ENCODE measurements around the gene CDC42BPA. TPM values are rescaled to one million over a fixed set of nuclear protein-coding genes. Genes with fewer than 3 reads are reported as not detected.
"Not testable (repeated sequence)": the region's sequence is repeated elsewhere in the genome, so short reads cannot be mapped to it uniquely, and the experiment has no call there.

CDC42BPA gene
- total and polyA plus RNA-seq, 2 of the 8 experiments (the other 6 are each of a cell fraction or from before 2014, with no cell fraction given), result 7.1 to 28.5 TPM

DNA sequence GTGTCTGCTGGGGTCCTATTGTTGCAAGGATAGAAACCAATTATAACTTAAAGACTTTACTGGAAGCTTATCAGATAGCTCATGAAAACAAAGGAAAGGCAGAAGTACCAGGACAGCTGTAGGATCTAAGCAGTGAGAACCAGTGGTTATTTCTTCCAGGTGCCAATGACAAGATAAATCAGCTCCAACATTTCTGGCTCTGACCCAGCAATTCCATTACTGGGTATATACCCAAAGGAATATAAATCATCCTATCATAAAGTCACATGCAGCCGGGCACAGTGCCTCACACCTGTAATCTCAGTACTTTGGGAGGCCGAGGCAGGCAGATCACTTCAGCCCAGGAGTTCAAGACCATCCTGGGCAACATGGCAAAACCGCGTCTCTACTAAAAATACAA is 17.8 kb upstream of the CDC42BPA start:
- H4K91ac ChIP-seq (replicated peaks; ENCODE audit: insufficient read length, low read length); H3K4me2 ChIP-seq (ENCODE audit: insufficient read depth in 1 of 2, low read depth in 2 of 2, low read length in 2 of 2); H2AFZ ChIP-seq (ENCODE audit: low read length); H2AK5ac ChIP-seq (ENCODE audit: low read depth, low read length); H3K4me1 ChIP-seq (replicated peaks in 1 of 4; ENCODE audit: control insufficient read depth in 3 of 4, insufficient read depth in 4 of 4, low read length in 3 of 4); H2BK120ac ChIP-seq (replicated peaks; ENCODE audit: low read depth, low read length); H2BK12ac ChIP-seq (ENCODE audit: low read depth, low read length); H2BK15ac ChIP-seq (ENCODE audit: low read length); H3K23ac ChIP-seq (ENCODE audit: insufficient read length); H3K23me2 ChIP-seq (ENCODE audit: low read depth, low read length); H3K18ac ChIP-seq (ENCODE audit: extremely low read depth, low read length); CTCF ChIA-PET (ENCODE audit: partially characterized antibody); H3K27me3 ChIP-seq (replicated peaks in 1 of 4; ENCODE audit: control insufficient read depth in 3 of 4, extremely low read depth in 1 of 4, insufficient read depth in 3 of 4, low read length in 3 of 4); H2BK20ac ChIP-seq (ENCODE audit: low read length); H3K79me1 ChIP-seq (ENCODE audit: low read depth, low read length); H3K9me3 ChIP-seq (ENCODE audit: insufficient read depth in 2 of 2, low read depth in 1 of 2, low read length in 1 of 2); FAIRE-seq; H3K14ac ChIP-seq (ENCODE audit: insufficient read length); H4K5ac ChIP-seq (ENCODE audit: insufficient read length, low read depth, low read length); DNase-seq (ENCODE audit: low read depth in 1 of 2, low spot score in 2 of 2); H3K4ac ChIP-seq (replicated peaks; ENCODE audit: insufficient read length, low read depth, low read length); H3K27ac ChIP-seq (ENCODE audit: low read depth, low read length); H3K56ac ChIP-seq (replicated peaks; ENCODE audit: insufficient read length, low read depth, low read length); H3K4me3 ChIP-seq (ENCODE audit: extremely low read depth in 1 of 4, insufficient read depth in 2 of 4, low read depth in 3 of 4, low read length in 4 of 4); H3K79me2 ChIP-seq (ENCODE audit: control insufficient read depth in 1 of 2, insufficient read depth in 2 of 2, low read length in 2 of 2); H3K9ac ChIP-seq (replicated peaks in 1 of 4; ENCODE audit: extremely low read depth in 1 of 4, low read depth in 3 of 4, low read length in 3 of 4); H4K8ac ChIP-seq (ENCODE audit: extremely low read depth, insufficient read depth, low read length); H4K20me1 ChIP-seq (replicated peaks in 1 of 2; ENCODE audit: control insufficient read depth in 1 of 2, insufficient read depth in 2 of 2, low read length in 2 of 2); H2BK5ac ChIP-seq (ENCODE audit: low read depth, low read length); H3K36me3 ChIP-seq (ENCODE audit: control insufficient read depth in 2 of 4, insufficient read depth in 4 of 4, low read length in 3 of 4): not testable (repeated sequence)
- POLR2A ChIA-PET (ENCODE audit: partially characterized antibody), result interaction anchor here (1.2 to 1.6 kb wide), 2 partner anchors 11 to 17 kb away, joined by 3 to 5 read pairs; no protein-coding TSS in a partner anchor
- WGBS, 2 experiments (ENCODE audit: extremely low coverage in 1 of 2, insufficient coverage in 1 of 2, insufficient read length in 1 of 2, insufficient replicate concordance in 2 of 2, low coverage in 1 of 2, low lambda C conversion rate in 2 of 2, missing lambda C conversion rate in 1 of 2), result 95% methylated on average over 4 of the region's 4 CpGs; no CpG with 5 or more reads in 1 of the 2 experiments

Measured in H1 (cell line).